Activated CD8-positive, alpha-beta memory T cell treated with anti-CD3 and anti-CD28 coated beads, Interleukin-2, amount 50 U/mL, for 1 hour (primary cell): ENCODE measurements around the gene LCORL.
"Not testable (repeated sequence)": the region's sequence is repeated elsewhere in the genome, so short reads cannot be mapped to it uniquely, and the experiment has no call there.

Source experiments
- DNase-seq: peaks from one replicate; pipeline ENCODE4 v3.0.0-alpha.2; 2020; ENCODE audit errors: extremely low read depth

LCORL gene

GRCh38 chr4:17854036-17854435 lies 167.5 kb downstream of the LCORL start:
- no peak for DNase-seq

DNA sequence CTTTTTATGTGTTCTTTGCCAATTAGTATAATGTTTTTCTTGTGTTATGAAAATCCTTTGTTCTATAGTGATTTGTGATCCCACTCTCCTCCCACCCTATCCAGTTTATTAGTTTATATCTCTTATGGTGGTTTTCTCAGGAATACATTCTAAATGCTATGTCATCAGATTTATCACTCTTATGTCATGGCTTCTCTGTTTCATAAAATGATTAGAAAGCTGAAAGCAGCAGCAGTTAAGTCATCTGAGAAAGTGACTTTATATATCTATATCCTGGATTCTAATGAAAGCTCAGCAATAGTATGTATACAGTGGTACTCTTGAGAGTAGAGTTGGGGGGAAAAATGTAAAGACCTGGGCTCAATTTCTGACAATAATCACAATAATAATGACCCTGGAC lies 169.6 kb downstream of the LCORL start:
- DNase-seq, result no peak

GRCh38 chr4:17850295-17850694 lies 171.3 kb downstream of the LCORL start:
- not testable (repeated sequence) for DNase-seq

GRCh38 chr4:17846266-17846665 lies 175.3 kb downstream of the LCORL start:
- DNase-seq, result no peak

GRCh38 chr4:17823871-17824669 lies 197.5 kb downstream of the LCORL start:
- DNase-seq, result no peak

- no peak for DNase-seq
Observed at GRCh38 chr4:17817027-17817426, 204.5 kb downstream of the LCORL start.

DNA sequence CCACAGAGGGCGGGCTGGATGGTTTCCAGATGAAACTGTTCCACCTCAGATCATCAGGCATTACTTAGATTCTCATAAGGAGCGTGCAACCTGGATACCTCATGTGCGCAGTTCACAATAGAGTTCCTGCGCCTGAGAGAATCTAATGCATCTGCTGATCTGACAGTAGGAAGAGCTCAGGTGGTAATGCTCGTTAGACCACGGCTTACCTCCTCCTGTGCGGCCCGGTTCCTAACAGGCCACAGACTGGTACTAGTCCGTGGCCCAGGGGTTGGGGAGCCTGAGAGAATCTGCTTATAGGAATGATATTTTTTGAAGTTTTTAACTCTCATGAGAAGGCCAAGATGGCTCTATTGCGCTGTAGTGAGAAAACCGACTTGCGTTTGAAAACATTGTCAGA lies 205.4 kb downstream of the LCORL start:
- no peak for DNase-seq

DNA sequence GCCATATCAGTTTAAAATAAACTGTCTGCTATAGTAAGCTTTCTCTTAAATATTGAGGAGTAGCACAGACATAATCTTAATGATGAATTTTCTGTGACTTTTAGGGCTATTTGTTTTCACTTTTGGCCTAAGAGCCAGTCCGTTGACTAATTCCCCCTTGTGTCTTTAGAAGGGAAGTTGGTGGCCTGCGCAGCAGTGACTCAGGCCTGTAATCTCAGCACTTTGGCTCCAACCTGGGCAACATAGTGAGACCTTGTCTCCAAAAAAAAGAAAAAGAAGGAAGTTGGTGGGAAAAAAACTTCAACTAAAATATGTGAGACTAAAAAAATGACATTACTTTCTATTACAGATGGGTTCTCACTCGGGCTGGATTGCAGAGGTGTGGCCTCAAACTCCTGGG lies 207.4 kb downstream of the LCORL start:
- no peak for DNase-seq

DNA sequence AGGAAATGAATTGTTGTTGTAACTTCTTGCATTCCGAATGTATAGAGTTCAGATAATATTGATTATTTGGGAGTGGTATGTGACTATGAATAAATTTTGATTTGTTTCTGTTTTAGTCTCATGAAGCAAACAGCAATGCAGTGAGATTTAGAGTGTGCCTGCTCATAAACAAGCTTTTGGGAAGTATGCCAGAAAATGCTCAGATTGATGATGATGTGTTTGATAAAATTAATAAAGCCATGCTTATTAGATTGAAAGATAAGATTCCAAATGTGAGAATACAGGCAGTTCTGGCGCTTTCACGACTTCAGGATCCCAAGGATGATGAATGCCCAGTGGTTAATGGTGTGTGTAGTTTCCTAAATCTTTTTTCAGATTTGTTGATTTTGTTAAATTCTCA lies 208.8 kb downstream of the LCORL start:
- no peak for DNase-seq

DNA sequence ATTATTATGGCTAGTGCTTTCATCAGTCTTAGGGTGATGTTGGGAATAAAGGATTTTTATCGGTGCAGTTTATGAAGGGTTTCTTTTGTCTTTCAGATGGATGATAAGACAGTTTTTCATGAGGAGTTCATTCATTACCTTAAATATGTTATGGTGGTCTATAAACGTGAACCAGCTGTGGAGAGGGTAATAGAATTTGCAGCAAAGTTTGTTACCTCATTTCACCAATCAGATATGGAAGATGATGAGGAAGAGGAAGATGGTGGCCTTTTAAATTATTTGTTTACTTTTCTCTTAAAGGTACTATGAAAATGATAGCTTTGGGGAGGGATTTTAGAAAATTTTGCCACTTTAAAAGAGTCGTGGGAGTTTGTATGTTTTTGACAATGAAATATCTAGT lies 209.4 kb downstream of the LCORL start:
- DNase-seq, result no peak

- DNase-seq, result no peak
Observed at GRCh38 chr4:17811078-17811603, 210.4 kb downstream of the LCORL start.

GRCh38 chr4:17810260-17811077 lies 211.1 kb downstream of the LCORL start, which contains the start of the genes DCAF16 and NCAPG:
TSS of gene DCAF16 (minus strand) at chr4:17810757. CDS start at chr4:17804141, 6,616 bp downstream.
TSS of gene NCAPG (plus strand) at chr4:17810979. CDS start at chr4:17811078, 99 bp downstream.
- DNase-seq, result peak; percentile 95

- DNase-seq, result no peak
Observed at GRCh38 chr4:17809667-17810066, 211.9 kb downstream of the LCORL start.

DNA sequence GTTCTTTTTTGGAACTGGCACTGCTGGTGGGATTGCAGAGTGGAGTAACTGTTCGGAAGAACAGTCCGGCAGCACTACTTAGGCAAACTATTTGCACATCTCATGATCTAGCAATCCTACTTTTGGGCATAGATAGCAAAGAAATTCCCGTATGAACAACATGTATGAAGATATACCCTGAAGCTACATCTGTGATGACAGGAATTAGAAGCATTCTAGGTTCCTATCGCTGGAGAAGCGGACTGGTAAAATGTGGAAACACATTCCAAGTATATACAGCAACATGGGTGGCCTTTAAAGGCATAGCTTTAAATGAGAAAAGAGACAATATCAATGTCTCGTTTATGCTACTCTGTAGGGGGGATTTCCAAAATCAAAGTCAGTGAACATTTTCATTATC lies 214.1 kb downstream of the LCORL start:
- no peak for DNase-seq

DNA sequence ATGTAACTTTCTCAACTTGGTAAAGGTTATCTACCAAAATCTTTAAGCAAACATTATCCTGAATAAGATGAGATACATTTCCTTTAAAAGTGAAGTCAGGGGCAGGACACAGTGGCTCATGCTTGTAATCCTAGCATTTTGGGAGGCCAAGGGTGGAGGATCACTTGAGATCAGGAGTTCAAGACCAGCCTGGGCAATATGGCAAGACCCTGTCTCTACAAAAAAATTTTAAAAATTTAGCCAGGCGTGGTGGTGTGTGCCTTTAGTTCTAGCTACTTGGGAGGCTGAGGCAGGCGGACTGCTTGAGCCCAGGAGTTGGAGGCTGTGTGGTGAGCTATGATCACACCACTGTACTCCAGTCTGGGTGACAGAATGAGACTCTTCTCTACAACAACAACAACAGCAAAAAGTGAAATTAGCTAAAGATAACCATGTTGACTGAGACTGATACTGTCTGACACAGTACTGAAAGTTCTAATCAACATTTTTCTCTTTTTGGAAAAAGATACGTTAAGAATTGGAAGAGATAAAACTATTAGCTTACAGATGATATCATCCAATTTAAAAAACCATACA lies 215.9 kb downstream of the LCORL start:
- no peak for DNase-seq

GRCh38 chr4:17797808-17798207 lies 223.7 kb downstream of the LCORL start:
- DNase-seq, result no peak

- no peak for DNase-seq
Observed at GRCh38 chr4:17794730-17795129, 226.8 kb downstream of the LCORL start.
